Activated CD8-positive, alpha-beta T cell treated with anti-CD3 and anti-CD28 coated beads, Interleukin-2, amount 10 ng/mL, durations not matched to agents 7 days and 5 days (primary cell): ENCODE data around the gene DHX30. TPM values are rescaled to one million over a fixed set of nuclear protein-coding genes. Genes with fewer than 3 reads are reported as not detected.

Source experiments
- ATAC-seq: fragments of 150-1000 bp; cut with Tn5 transposase; one replicate; pipeline ENCODE4 v1.10.0; 2021; ENCODE audit warnings: moderate library complexity
- CTCF ChIA-PET: fragments of 350-600 bp; sonication (Branson Sonifier 250); formaldehyde crosslinking; loops from one replicate; lab custom pipeline; 2021; ENCODE audit warnings: antibody characterized with exemption; lab: Charles Lee
- POLR2A ChIA-PET: fragments of 350-600 bp; sonication (Branson Sonifier 250); formaldehyde crosslinking; loops from one replicate; lab custom pipeline; 2021; ENCODE audit warnings: antibody characterized with exemption; lab: Charles Lee
- DNase-seq: peaks from one replicate; pipeline ENCODE4 v3.0.0-alpha.2; 2020
- H3K27ac Mint-ChIP-seq: one replicate; pipeline ENCODE4 v1.8.0; 2021; ENCODE audit warnings: mild to moderate bottlenecking, mixed read lengths
- H3K27me3 Mint-ChIP-seq: one replicate; pipeline ENCODE4 v1.8.0; 2021; ENCODE audit warnings: low read depth, mixed read lengths
- H3K36me3 Mint-ChIP-seq: one replicate; pipeline ENCODE4 v1.8.0; 2021; ENCODE audit warnings: low read depth, mixed read lengths
- H3K4me1 Mint-ChIP-seq: one replicate; pipeline ENCODE4 v1.8.0; 2021; ENCODE audit warnings: low read depth, mixed read lengths
- H3K4me3 Mint-ChIP-seq: one replicate; pipeline ENCODE4 v1.8.0; 2021; ENCODE audit warnings: mild to moderate bottlenecking, mixed read lengths
- H3K9me3 Mint-ChIP-seq: one replicate; pipeline ENCODE4 v1.8.0; 2022; ENCODE audit warnings: mixed read lengths; ENCODE audit not compliant: insufficient read depth
- total RNA-seq, 2 experiments: library from RNA; stranded (reverse); gene quantifications; one replicate each; pipeline ENCODE4 v1.2.3, GENCODE V29; 2021

The DHX30 gene
- total RNA-seq, 2 experiments from 2014 or later = 72.8 to 75.7 TPM

- CTCF ChIA-PET = no interaction called here
- Mint-ChIP-seq H3K27me3 (no peaks in the 10 kb centered on the region), H3K27ac (no peak overlapping the region), H3K4me3 (no peak overlapping the region), H3K36me3 (peaks cover 10% of the 10 kb centered on the region), H3K4me1 (no peaks in the 10 kb centered on the region), H3K9me3 (no peaks in the 10 kb centered on the region)
- DNase-seq = no peak
- ATAC-seq = no peak
- POLR2A ChIA-PET = no interaction called here
These were observed 53.7 kb downstream of the DHX30 start for GRCh38 chr3:47856669-47857068.

GRCh38 chr3:47857151-47857550 is 54.2 kb downstream of the DHX30 start:
- POLR2A ChIA-PET = no interaction called here
- DNase-seq = no peak
- ATAC-seq = no peak
- H3K36me3 Mint-ChIP-seq = peaks cover 7% of the 10 kb centered on the region
- H3K27ac Mint-ChIP-seq = no peak overlapping the region
- CTCF ChIA-PET = no interaction called here
- H3K4me3 Mint-ChIP-seq = no peak overlapping the region
- H3K4me1 Mint-ChIP-seq = no peaks in the 10 kb centered on the region
- no peaks in the 10 kb centered on the region for H3K27me3 Mint-ChIP-seq
- H3K9me3 Mint-ChIP-seq = no peaks in the 10 kb centered on the region

GRCh38 chr3:47859956-47860605 is 57.1 kb downstream of the DHX30 start:
- no peak for ATAC-seq

GRCh38 chr3:47863391-47864128 is 60.6 kb downstream of the DHX30 start:
- CTCF ChIA-PET = interaction anchor here (0.6 kb wide), 1 partner anchor 381 kb away, joined by 3 read pairs; no protein-coding TSS in a partner anchor
- no peak overlapping the region for H3K4me3 Mint-ChIP-seq
- H3K27me3 Mint-ChIP-seq = no peaks in the 10 kb centered on the region
- POLR2A ChIA-PET = interaction anchor here (0.6 kb wide), 1 partner anchor 53 kb away, joined by 3 read pairs; no protein-coding TSS in a partner anchor
- no peaks in the 10 kb centered on the region for H3K4me1 Mint-ChIP-seq
- ATAC-seq = no peak
- DNase-seq = no peak
- H3K36me3 Mint-ChIP-seq = peaks cover 14% of the 10 kb centered on the region
- H3K27ac Mint-ChIP-seq = no peak overlapping the region
- no peaks in the 10 kb centered on the region for H3K9me3 Mint-ChIP-seq

More at GRCh38 chr3:47859956-47860605, 57.1 kb downstream of the DHX30 start:
- H3K27ac Mint-ChIP-seq = no peak overlapping the region
- H3K27me3 Mint-ChIP-seq = no peaks in the 10 kb centered on the region
- peaks cover 6% of the 10 kb centered on the region for H3K36me3 Mint-ChIP-seq
- no peaks in the 10 kb centered on the region for H3K9me3 Mint-ChIP-seq
- no peak for DNase-seq
- no peaks in the 10 kb centered on the region for H3K4me1 Mint-ChIP-seq
- POLR2A ChIA-PET = no interaction called here
- CTCF ChIA-PET = interaction anchor here (1.1 to 2.4 kb wide), 3 partner anchors 13 to 130 kb away, joined by 3 to 10 read pairs (median 3); no protein-coding TSS in a partner anchor
- no peak overlapping the region for H3K4me3 Mint-ChIP-seq

- CTCF ChIA-PET = interaction anchor here (1.3 kb wide), 1 partner anchor 40 kb away, joined by 3 read pairs; no protein-coding TSS in a partner anchor
- no peaks in the 10 kb centered on the region for H3K27me3 Mint-ChIP-seq
- no peaks in the 10 kb centered on the region for H3K4me1 Mint-ChIP-seq
- ATAC-seq (no peak), DNase-seq (no peak)
- POLR2A ChIA-PET = no interaction called here
- H3K27ac Mint-ChIP-seq = peak overlapping the region; percentile 50
- no peak overlapping the region for H3K4me3 Mint-ChIP-seq
- no peaks in the 10 kb centered on the region for H3K9me3 Mint-ChIP-seq
- H3K36me3 Mint-ChIP-seq = peaks cover 29% of the 10 kb centered on the region
These were observed 62.3 kb downstream of the DHX30 start for GRCh38 chr3:47865192-47865591.

GRCh38 chr3:47867451-47868044 is 64.6 kb downstream of the DHX30 start:
- ATAC-seq = no peak
- POLR2A ChIA-PET = interaction anchor here (0.7 kb wide), 1 partner anchor 14 kb away, joined by 3 read pairs; no protein-coding TSS in a partner anchor
- no peak overlapping the region for H3K4me3 Mint-ChIP-seq
- no peaks in the 10 kb centered on the region for H3K27me3 Mint-ChIP-seq
- CTCF ChIA-PET = no interaction called here
- H3K27ac Mint-ChIP-seq = no peak overlapping the region
- no peaks in the 10 kb centered on the region for H3K9me3 Mint-ChIP-seq
- no peaks in the 10 kb centered on the region for H3K4me1 Mint-ChIP-seq
- DNase-seq = no peak
- peaks cover 42% of the 10 kb centered on the region for H3K36me3 Mint-ChIP-seq

DNA sequence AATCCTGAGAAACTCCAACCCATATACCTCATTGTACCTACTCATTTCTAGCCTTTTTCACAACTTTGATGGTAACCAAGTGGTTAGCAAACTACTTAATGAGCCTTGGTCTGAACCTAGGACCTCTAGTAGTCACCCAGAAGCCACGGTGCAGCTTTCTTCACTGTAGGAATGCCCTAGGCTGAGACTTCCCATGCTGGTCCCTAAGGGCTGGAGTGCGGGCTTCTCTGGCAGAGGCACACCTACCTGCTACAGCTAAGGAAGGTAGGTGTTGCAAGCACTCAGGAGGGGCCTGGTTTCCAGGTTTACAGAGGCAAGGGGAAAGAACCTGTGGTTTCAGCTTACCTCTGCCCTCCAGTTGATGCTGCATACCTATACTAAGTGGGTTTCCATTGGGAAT is 65.4 kb downstream of the DHX30 start:
- POLR2A ChIA-PET = no interaction called here
- CTCF ChIA-PET = no interaction called here
- Mint-ChIP-seq H3K9me3 (no peaks in the 10 kb centered on the region), H3K27ac (no peak overlapping the region), H3K27me3 (no peaks in the 10 kb centered on the region), H3K4me1 (no peaks in the 10 kb centered on the region), H3K36me3 (peaks cover 40% of the 10 kb centered on the region), H3K4me3 (no peak overlapping the region)
- no peak for DNase-seq
- ATAC-seq = no peak

DNA sequence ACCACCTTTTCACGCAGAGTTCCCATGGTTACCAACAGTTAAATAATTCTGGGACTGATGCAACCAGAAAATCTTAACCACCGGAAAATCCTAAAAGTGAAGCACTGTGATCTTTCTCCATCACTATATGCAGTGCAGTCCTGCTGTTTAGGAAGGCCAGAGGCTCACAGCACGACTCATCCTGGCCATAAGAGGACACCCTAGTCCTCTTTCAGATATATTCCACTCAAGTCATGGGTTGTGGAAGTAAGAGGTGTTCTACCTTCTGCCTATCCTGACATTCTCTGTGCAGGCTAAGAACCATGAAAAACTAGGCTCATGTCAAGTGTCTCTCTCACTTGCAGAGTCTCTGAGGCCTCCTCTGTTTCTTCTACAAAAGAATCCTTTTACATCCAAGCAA is 67.2 kb downstream of the DHX30 start:
- Mint-ChIP-seq H3K27me3 (no peaks in the 10 kb centered on the region), H3K27ac (no peak overlapping the region), H3K4me1 (no peaks in the 10 kb centered on the region), H3K9me3 (no peaks in the 10 kb centered on the region), H3K4me3 (no peak overlapping the region), H3K36me3 (peaks cover 39% of the 10 kb centered on the region)
- DNase-seq (no peak), ATAC-seq (no peak)
- POLR2A ChIA-PET = no interaction called here
- CTCF ChIA-PET = interaction anchor here (1.1 kb wide), 1 partner anchor 33 kb away, joined by 4 read pairs; no protein-coding TSS in a partner anchor

- DNase-seq = no peak
- ChIA-PET POLR2A (no interaction called here), CTCF (interaction anchor here (1.1 kb wide), 1 partner anchor 33 kb away, joined by 4 read pairs; no protein-coding TSS in a partner anchor)
- no peak for ATAC-seq
- Mint-ChIP-seq H3K27me3 (no peaks in the 10 kb centered on the region), H3K4me3 (no peak overlapping the region), H3K36me3 (peaks cover 40% of the 10 kb centered on the region), H3K4me1 (no peaks in the 10 kb centered on the region), H3K9me3 (no peaks in the 10 kb centered on the region), H3K27ac (no peak overlapping the region)
These were observed 67.8 kb downstream of the DHX30 start for GRCh38 chr3:47870702-47871260.

DNA sequence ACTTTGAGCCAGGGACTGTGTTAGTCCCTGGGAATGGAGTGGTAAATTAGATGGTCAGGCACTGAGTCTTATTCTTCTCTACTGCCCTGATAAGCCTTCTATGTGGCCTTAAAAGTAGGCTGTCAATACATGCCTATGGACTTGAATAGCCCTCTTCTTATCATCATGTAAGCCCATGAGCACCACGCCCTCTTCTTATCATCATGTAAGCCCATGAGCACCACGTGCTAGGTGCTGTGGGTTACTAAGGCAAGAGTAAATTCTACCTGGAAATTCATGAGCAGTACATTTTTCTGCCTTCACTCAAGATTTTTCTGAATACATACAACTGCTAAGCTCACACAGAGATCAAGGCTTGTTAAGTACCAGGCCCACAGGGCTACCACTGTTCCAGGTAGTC is 68.5 kb downstream of the DHX30 start:
- no peak for DNase-seq
- CTCF ChIA-PET = interaction anchor here (1.1 kb wide), 1 partner anchor 34 kb away, joined by 4 read pairs; no protein-coding TSS in a partner anchor
- no peaks in the 10 kb centered on the region for H3K4me1 Mint-ChIP-seq
- no peak overlapping the region for H3K27ac Mint-ChIP-seq
- H3K36me3 Mint-ChIP-seq = peaks cover 39% of the 10 kb centered on the region
- POLR2A ChIA-PET = no interaction called here
- H3K27me3 Mint-ChIP-seq = no peaks in the 10 kb centered on the region
- no peaks in the 10 kb centered on the region for H3K9me3 Mint-ChIP-seq
- no peak for ATAC-seq
- H3K4me3 Mint-ChIP-seq = no peak overlapping the region

GRCh38 chr3:47872916-47873315 is 70.0 kb downstream of the DHX30 start:
- Mint-ChIP-seq H3K36me3 (peaks cover 41% of the 10 kb centered on the region), H3K4me1 (peaks cover 12% of the 10 kb centered on the region), H3K9me3 (no peaks in the 10 kb centered on the region), H3K4me3 (no peak overlapping the region), H3K27ac (no peak overlapping the region), H3K27me3 (no peaks in the 10 kb centered on the region)
- CTCF ChIA-PET = interaction anchor here (1.0 to 1.3 kb wide), 2 partner anchors 13 to 48 kb away, joined by 3 to 4 read pairs; no protein-coding TSS in a partner anchor
- POLR2A ChIA-PET = no interaction called here
- no peak for DNase-seq
- ATAC-seq = no peak
